Stimulated activated CD4-positive, alpha-beta T cell treated with anti-CD3 and anti-CD28 coated beads, Interleukin-4, amount 100 ng/mL, for 4 hours (primary cell): ENCODE measurements around the gene SLC5A10.

Source experiments
- DNase-seq, 2 experiments: peaks; one replicate each; pipeline ENCODE4 v3.0.0-alpha.2; 2020

The SLC5A10 gene

DNA sequence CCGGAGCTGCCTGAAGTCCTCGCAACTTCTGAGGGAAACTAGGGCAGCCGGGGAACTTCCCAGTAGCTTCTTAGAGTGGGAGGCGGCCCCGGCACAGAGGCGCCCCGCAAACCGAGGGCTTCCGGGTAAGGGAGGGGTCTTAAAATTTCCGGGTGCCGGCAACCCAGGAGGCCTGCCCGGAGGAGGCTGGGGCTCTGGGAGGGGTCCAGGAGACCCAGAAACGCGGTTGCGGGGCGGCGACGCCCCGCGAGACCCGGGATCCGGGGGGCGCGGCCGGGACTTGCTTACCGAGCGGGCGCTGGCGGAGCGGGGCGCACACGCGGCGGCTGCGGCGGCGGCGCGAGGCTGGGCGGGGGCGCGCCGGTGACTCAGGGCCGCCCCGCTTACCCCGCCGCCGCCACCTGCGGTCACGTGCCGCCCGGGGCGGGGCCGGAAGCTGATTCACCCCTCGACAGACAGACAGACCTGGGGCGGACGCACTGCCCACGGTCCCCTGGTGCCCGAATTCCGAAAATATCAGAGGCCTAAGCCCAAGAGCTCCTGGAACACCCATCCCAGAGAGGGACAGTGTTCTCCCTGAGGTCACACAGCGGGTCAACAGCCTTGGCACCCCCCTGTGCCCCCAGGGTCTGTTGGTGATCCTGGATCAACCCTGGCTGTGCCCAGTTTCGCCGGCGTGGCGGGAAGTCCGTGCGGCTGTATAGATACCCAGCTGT, 52.6 kb downstream of the SLC5A10 start, which contains the start of gene FAM83G:
Gene FAM83G, minus strand, starts transcription at position 344 of the 716 bp plus-strand sequence. CDS start 723 bp downstream, outside the sequence.
- DNase-seq = peak; percentile 90 to 92

GRCh38 chr17:19005137-19005773, 53.3 kb downstream of the SLC5A10 start:
- DNase-seq = no peak

DNA sequence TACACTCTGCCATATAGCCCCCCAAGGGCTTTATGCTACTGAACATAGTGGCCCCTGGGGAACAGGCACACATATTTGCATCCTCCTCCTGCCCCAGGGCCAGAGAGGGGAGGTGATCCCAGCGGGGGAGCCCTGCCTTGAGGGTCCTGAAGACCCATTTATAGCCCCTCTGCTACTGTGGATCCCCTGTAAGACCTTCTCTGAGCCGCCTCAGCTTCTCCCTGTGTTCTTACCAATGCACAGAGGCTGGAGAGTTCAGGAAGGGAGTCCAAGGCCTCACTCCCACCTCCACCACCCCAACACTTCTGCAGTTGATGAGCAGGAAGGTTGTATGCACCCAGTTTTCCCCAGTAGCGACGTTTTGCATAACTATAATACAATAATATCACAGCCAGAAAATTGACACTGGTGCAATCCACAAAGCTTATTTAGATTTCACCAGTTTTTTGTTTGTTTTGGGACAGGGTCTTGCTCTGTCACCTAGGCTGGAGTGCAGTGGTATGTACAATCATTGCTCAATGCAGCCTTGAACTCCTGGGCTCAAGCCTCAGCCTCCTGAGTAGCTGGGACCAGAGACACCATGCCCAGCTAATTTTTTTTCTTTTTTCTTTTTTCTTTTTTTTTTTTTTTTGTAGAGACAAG, 53.9 kb downstream of the SLC5A10 start:
- DNase-seq = no peak

- DNase-seq = no peak
Observed at GRCh38 chr17:19006698-19007097, 54.7 kb downstream of the SLC5A10 start.

GRCh38 chr17:19009970-19010369, 58.0 kb downstream of the SLC5A10 start:
- no peak for DNase-seq

- DNase-seq = no peak
Observed at GRCh38 chr17:19010729-19011505, 59.0 kb downstream of the SLC5A10 start.

DNA sequence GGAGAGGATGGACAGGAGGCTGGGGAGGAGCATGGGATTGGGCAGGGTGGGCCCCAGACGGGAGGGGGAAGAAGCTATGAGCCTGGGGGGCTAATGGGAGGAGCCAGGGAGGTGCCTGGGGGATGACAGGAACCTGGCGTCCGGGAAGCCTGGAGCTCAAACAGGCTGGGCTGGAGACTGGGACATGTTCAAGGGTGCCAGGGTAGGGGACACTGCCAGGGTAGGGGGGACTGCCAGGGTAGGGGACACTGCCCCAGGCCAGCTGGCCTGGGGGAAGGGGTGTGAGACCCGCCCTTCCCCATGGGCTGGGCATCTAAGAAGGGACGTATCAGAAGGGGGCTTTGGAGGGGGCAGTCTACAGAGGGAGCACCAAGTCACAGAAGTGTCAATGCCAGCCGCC, 59.6 kb downstream of the SLC5A10 start:
- no peak for DNase-seq

- DNase-seq = no peak
Observed at GRCh38 chr17:19012171-19013080, 60.5 kb downstream of the SLC5A10 start.

DNA sequence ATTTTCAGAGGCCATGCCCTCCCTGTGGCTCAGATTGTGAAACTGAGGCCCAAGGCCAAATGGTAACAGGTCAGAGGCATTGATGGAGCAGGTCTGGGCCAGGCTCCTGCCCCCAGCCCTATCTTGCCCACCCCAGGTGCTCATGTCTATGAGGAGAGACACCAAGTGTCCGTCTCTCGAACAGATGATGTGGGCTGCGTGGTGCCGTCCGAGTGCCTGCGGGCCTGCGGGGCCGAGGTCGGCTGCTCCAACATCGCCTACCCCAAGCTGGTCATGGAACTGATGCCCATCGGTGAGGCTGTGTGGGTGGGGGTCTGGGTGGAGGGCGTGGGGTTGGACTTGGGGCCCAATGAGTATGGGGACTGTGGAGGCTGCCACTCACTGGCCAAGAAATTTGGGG, 61.3 kb downstream of the SLC5A10 start:
- no peak for DNase-seq

- DNase-seq = no peak
Observed at GRCh38 chr17:19013806-19014627, 62.1 kb downstream of the SLC5A10 start.

DNA sequence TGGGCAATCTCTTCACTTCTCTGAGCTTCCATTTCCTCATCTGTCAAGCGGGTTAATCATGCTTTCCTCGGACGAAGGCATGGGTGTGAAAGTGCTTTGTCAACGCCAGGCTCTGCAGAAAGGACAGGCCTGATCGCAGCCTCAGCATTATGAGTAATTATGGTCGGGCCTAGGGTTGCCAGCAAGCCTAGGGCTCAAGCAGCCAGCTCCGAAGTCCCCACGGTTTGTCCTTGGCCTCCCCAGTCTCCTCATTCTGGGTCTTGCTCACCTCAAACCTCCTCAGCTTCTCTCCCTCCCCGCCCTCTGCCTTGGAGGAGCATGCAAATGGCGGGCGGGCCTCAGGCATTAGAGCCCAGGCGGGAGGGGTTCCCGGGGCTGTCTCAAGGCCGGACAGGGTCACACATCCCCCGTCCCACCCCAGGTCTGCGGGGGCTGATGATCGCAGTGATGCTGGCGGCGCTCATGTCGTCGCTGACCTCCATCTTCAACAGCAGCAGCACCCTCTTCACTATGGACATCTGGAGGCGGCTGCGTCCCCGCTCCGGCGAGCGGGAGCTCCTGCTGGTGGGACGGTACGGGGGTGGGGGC, 62.8 kb downstream of the SLC5A10 start:
- no peak for DNase-seq

DNA sequence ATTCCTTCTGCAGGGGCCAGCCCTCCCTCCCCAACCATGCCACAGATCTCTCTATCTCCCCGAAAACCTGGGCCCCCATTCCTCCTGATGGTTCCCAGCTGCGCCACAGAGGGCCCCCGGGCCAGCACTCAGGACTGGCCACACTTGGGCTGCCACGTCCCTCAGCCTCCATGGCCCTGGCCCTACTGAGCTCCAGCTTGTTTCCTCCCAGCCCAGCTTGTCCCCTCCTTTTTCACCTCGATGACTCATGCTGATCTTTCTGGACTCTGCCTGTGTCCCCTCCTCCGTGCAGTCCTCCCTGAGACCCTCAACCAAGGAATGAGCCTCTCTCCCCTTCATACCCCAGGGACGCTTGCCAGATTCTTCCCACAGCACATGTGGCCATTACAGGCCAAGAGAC, 63.5 kb downstream of the SLC5A10 start:
- DNase-seq = no peak

GRCh38 chr17:19016297-19016696, 64.3 kb downstream of the SLC5A10 start:
- no peak for DNase-seq

DNA sequence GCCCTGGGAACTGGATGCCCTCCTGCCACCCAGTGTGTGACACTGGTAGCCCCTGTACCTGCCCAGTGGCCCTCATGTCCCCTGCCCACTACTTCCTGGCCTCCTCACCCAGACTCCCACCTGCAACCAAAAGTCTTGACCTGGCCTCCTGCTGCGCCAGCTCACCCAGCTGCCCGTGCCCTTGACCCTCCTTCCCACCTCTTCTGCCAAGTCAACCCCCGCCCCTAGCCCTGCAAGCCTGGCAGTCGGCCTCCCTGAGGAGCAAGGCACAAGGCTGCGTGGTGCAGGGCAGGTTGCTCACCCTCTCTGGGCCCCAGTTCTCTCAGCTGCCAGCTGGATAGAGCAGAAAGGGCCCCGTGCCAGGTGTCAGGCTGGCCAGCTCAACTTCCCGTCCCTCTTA, 64.9 kb downstream of the SLC5A10 start:
- DNase-seq = no peak

DNA sequence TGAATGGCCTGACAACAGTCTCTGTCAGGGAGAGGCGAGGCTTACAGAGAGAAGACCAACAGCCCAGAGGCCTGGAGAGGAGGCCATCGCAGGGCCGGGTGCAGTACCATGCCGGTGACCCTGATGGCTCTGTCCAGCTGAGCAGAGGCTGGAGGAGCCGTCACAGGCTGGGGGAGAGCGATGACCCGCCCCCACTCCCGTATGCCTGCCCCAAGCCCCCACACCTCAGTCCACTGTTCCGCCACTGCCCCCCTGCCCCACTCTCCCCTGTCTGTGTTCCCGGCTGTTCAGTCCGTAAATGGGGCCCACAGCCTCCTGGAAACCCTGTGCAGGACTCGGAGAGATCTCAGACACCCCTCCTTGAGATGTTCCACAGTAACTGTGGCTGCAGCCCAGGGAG, 65.4 kb downstream of the SLC5A10 start:
- no peak for DNase-seq

DNA sequence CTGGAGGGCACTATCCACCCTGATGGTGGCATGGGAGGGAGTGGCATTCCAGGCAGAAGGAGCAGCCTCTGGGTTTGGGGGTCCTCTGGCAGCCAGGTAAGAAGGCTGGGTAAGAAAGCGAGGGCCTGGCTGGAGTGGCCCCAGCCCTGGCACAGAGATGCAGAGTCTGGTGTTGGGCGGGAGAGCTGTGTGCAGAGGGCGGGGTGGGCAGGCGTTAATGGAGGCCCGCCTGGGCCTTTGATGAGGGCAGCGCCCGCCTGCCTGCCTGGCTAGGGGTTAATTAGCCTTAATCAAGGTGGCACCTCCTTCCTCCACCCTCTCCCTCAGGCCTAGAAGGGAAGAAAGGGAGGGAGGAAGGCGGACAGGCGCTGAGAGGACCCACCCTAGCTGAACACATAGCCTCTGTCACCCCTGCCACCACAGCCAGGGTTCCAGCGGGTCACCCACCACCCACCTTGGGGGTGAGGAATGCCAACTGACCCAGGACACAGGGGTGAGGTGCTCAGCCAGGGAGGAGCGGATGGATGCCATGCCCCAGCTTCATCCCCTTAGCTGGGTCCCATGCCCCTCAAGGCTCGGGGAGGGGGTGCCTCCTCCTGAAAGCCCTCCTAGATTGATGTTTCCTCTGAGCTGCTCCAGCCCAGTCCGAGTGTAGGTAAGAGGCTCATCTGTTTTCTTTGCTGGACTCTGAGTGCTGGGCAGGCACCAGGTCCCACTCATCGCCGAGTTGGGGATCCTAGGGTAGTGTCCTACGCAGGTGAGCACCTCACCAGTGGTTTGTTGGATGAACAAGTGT, 66.0 kb downstream of the SLC5A10 start:
- DNase-seq = no peak

DNA sequence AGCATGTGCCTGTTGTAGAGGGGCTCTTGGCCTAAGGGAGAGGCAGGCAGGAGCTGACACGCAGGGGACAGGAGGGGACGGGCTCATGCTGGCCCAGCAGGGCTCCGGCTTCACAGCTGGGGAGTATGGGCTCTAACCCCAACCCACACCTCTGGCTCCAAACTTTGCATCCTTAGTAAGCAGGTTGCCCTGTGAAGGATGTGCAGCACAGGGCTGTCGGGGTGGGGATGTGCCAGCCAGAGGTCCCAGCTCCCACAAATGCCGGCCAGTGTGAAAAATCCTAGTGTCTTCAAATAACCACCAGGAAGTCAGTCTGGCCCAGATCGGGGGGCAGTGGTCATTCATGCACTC, 66.6 kb downstream of the SLC5A10 start:
- no peak for DNase-seq

DNA sequence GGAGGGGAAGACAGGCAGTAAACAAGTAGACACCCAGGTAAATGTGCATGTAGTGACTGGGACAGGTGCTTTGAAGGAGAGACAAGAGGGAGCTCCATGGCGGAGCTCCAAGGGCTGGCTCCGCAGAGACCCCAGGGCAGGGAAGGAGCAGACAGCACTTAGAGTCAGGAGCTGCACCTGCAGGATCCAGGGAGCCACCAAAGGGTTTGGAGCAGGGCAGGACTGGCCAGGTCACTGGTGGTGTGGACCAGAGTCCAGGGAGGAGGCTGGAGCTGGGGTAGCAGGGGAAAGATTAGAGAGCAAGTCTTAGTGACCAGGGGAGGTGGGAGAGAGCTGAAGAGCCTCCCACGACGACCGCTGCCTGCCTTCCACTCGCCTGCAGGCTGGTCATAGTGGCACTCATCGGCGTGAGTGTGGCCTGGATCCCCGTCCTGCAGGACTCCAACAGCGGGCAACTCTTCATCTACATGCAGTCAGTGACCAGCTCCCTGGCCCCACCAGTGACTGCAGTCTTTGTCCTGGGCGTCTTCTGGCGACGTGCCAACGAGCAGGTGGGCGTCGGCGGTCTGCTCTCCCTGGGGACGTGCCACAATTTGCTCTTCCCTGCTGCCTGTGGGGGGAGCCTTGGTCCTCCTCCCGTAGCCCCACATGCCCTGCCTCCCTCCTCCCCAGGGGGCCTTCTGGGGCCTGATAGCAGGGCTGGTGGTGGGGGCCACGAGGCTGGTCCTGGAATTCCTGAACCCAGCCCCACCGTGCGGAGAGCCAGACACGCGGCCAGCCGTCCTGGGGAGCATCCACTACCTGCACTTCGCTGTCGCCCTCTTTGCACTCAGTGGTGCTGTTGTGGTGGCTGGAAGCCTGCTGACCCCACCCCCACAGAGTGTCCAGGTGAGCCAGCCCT, 67.3 kb downstream of the SLC5A10 start:
- no peak for DNase-seq

GRCh38 chr17:19020016-19020415, 68.1 kb downstream of the SLC5A10 start:
- DNase-seq = no peak
